HFF-Myc (cell line): ENCODE measurements around the gene LCLAT1.

ENCODE experiments used
- DNase-seq: peaks from one replicate; pipeline ENCODE4 v3.0.0-alpha.2; 2011; ENCODE audit warnings: low read depth; ENCODE audit errors: extremely low read depth
- H3K4me3 ChIP-seq: replicated peaks from 2 replicates; pipeline ENCODE4 v1.5.1; 2011; ENCODE audit warnings: low read depth, mild to moderate bottlenecking, control low read depth, low read length
- CTCF ChIP-seq: IDR thresholded peaks from 2 replicates; pipeline ENCODE4 v1.5.1; 2012; ENCODE audit warnings: mild to moderate bottlenecking, low read depth, low read length, control low read depth; ENCODE audit errors: missing control alignments

LCLAT1 gene

GRCh38 chr2:30424231-30424630 is 22.8 kb upstream of the LCLAT1 start:
- TF ChIP-seq CTCF: no peak
- no peak overlapping the region for H3K4me3 ChIP-seq
- DNase-seq: no peak

- H3K4me3 ChIP-seq: no peak overlapping the region
- no peak for DNase-seq
- TF ChIP-seq CTCF: no peak
These were observed 21.7 kb upstream of the LCLAT1 start for GRCh38 chr2:30425326-30425725.

- DNase-seq: no peak
- TF ChIP-seq CTCF: no peak
- no peak overlapping the region for H3K4me3 ChIP-seq
These were observed 19.3 kb upstream of the LCLAT1 start for GRCh38 chr2:30427606-30428347.

- no peak overlapping the region for H3K4me3 ChIP-seq
- DNase-seq: no peak
- TF ChIP-seq CTCF: no peak
These were observed 18.7 kb upstream of the LCLAT1 start for GRCh38 chr2:30428348-30428662.

- TF ChIP-seq CTCF: no peak
- DNase-seq: no peak
- H3K4me3 ChIP-seq: no peak overlapping the region
These were observed 18.1 kb upstream of the LCLAT1 start for GRCh38 chr2:30428827-30429461.

- H3K4me3 ChIP-seq: no peak overlapping the region
- DNase-seq: no peak
- no peak for TF ChIP-seq CTCF
These were observed 13.3 kb upstream of the LCLAT1 start for GRCh38 chr2:30433541-30434299.
